ENCODE results near the gene B4GALNT4. TPM values are rescaled to one million over a fixed set of nuclear protein-coding genes. Genes with fewer than 3 reads are reported as not detected.
A peak's percentile ranks its signal among the peaks of the same experiment; 100 is the strongest.

Gene B4GALNT4
- total RNA-seq, 1 donor from 2014 or later = 294 TPM

DNA sequence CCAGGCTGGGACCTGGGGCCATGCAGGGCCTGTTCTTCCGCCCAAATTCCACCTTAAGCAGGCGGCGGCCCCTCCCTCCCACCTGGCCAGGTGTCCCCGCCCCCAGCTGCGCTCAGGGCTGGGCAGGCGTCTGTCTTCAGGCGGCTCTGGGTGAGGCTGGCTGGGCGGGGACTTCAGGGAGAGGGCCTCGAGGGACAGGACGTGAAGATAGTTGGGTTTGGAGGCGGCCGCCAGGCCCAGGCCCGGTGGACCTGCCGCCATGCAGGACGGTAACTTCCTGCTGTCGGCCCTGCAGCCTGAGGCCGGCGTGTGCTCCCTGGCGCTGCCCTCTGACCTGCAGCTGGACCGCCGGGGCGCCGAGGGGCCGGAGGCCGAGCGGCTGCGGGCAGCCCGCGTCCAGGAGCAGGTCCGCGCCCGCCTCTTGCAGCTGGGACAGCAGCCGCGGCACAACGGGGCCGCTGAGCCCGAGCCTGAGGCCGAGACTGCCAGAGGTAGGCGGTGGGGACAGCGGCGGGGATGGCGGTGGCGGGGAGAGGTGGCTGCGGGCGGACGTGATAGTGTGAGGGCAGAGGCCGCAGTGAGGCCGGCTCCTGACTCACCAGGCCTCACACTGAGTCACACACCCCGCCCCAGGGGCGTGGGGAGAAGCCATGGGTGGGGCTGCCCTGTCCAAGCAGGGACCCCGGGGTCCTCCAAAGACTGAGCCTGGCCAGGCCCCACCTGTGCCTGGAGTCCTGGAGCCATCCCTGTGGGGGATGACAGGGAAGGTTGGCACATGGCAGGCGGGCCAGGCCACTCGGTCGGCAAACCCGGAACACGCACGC lies 24.9 kb downstream of the B4GALNT4 start, which contains the start of gene PKP3:
Gene PKP3, plus strand, starts transcription at position 176 of the 824 bp plus-strand sequence. Its CDS starts 84 bp downstream, at position 260.
- Mint-ChIP-seq H3K4me3 (ENCODE audit: low read depth) (peak within 1 kb of the TSS; percentile 82), H3K9me3 (ENCODE audit: low read depth) (no peaks in the 10 kb centered on the region), H3K27ac (peak within 1 kb of the TSS; percentile 88), H3K27me3 (no peaks in the 10 kb centered on the region), H3K4me1 (ENCODE audit: low read depth) (peaks cover 4% of the 10 kb centered on the region), H3K36me3 (ENCODE audit: insufficient read depth) (peaks cover 9% of the 10 kb centered on the region)
- DNase-seq (ENCODE audit: low spot score, unreplicated experiment) = peak; percentile 61
- TF ChIP-seq, protein P1, sequence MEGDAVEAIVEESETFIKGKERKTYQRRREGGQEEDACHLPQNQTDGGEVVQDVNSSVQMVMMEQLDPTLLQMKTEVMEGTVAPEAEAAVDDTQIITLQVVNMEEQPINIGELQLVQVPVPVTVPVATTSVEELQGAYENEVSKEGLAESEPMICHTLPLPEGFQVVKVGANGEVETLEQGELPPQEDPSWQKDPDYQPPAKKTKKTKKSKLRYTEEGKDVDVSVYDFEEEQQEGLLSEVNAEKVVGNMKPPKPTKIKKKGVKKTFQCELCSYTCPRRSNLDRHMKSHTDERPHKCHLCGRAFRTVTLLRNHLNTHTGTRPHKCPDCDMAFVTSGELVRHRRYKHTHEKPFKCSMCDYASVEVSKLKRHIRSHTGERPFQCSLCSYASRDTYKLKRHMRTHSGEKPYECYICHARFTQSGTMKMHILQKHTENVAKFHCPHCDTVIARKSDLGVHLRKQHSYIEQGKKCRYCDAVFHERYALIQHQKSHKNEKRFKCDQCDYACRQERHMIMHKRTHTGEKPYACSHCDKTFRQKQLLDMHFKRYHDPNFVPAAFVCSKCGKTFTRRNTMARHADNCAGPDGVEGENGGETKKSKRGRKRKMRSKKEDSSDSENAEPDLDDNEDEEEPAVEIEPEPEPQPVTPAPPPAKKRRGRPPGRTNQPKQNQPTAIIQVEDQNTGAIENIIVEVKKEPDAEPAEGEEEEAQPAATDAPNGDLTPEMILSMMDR (IDR thresholded peaks at IDR 0.05; ENCODE audit: unreplicated experiment) = no peak

DNA sequence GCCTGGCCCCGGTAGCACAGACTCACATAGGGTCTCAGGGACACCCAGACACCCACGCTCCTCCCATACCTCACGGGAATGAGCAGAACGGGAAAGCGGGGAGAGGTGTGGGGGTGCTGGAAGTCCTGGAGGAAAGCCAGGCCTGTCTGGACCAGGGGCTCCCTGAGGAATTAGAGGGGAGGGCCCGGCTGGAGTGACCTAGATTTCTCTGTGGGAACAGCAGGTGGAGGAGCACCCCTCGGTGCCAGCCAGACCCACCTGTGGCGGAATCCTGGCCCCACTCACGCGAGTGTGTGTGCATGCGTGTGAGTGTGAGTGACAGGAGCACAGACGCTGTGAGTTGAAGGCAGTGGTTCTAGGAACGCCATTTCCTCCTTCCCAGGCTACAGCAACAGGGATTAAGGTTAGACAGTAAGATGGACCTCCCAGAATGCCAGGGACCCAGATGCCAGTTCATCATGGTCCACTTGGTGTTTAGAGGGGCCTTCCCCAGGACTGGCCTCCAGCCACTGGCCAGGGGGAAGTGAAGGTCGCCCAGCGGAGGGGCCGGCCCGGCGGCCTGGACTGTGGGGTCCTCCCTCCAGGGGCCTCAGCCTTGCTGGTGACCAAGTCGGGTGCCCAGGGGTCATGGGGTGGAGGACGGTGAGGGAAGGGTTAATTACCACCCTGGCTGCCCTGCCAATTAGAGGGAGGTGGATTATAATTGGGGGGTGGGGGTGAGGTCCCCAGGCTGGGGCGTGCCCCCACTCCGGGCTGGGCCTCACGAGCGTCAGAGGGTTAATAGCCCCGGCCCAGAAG lies 25.8 kb downstream of the B4GALNT4 start:
- Mint-ChIP-seq H3K36me3 (ENCODE audit: insufficient read depth) (peaks cover 14% of the 10 kb centered on the region), H3K4me1 (ENCODE audit: low read depth) (peaks cover 4% of the 10 kb centered on the region), H3K4me3 (ENCODE audit: low read depth) (peak overlapping the region; percentile 82), H3K27ac (no peak overlapping the region), H3K27me3 (no peaks in the 10 kb centered on the region), H3K9me3 (ENCODE audit: low read depth) (no peaks in the 10 kb centered on the region)
- TF ChIP-seq, protein P1 (IDR thresholded peaks at IDR 0.05; ENCODE audit: unreplicated experiment) = no peak
- no peak for DNase-seq (ENCODE audit: low spot score, unreplicated experiment)

DNA sequence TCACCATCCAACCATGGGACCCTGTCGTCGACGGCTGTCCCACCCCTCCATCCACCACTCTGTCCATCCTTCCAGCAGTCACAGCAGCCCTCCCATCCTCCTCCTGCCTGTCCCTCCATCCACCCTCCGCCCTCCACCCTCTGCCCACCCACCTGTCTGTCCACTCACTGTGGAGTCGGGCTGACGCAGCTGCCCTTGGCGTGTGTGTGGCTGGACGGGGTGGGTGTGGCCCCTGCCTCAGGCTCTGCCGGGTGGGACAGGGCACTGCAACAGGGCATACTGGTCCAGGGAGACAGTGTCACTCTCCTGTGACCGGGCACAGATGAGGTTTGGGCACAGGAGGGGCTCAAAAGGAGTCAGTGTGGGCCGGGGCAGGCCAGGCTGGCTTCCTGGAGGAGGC lies 26.6 kb downstream of the B4GALNT4 start:
- no peak overlapping the region for H3K4me3 Mint-ChIP-seq (ENCODE audit: low read depth)
- no peaks in the 10 kb centered on the region for H3K9me3 Mint-ChIP-seq (ENCODE audit: low read depth)
- peaks cover 14% of the 10 kb centered on the region for H3K36me3 Mint-ChIP-seq (ENCODE audit: insufficient read depth)
- H3K4me1 Mint-ChIP-seq (ENCODE audit: low read depth) = peaks cover 4% of the 10 kb centered on the region
- TF ChIP-seq, protein P1 (IDR thresholded peaks at IDR 0.05; ENCODE audit: unreplicated experiment) = no peak
- no peak overlapping the region for H3K27ac Mint-ChIP-seq
- H3K27me3 Mint-ChIP-seq = no peaks in the 10 kb centered on the region
- no peak for DNase-seq (ENCODE audit: low spot score, unreplicated experiment)

DNA sequence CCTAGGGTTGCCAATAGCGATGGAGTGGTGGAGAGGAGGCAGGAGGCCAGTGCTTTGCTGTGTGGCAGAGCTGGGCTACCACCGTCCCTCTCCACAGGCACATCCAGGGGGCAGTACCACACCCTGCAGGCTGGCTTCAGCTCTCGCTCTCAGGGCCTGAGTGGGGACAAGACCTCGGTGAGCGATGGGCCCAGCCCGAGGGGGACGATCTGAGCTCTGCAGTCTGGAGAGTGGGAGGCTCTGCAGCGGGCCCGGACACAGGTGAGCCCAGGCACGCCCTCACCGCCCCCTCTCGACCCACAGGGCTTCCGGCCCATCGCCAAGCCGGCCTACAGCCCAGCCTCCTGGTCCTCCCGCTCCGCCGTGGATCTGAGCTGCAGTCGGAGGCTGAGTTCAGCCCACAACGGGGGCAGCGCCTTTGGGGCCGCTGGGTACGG lies 27.2 kb downstream of the B4GALNT4 start:
- TF ChIP-seq, protein P1 (IDR thresholded peaks at IDR 0.05; ENCODE audit: unreplicated experiment) = no peak
- peaks cover 14% of the 10 kb centered on the region for H3K36me3 Mint-ChIP-seq (ENCODE audit: insufficient read depth)
- H3K4me3 Mint-ChIP-seq (ENCODE audit: low read depth) = no peak overlapping the region
- no peak for DNase-seq (ENCODE audit: low spot score, unreplicated experiment)
- H3K9me3 Mint-ChIP-seq (ENCODE audit: low read depth) = no peaks in the 10 kb centered on the region
- peaks cover 4% of the 10 kb centered on the region for H3K4me1 Mint-ChIP-seq (ENCODE audit: low read depth)
- no peak overlapping the region for H3K27ac Mint-ChIP-seq
- H3K27me3 Mint-ChIP-seq = no peaks in the 10 kb centered on the region

DNA sequence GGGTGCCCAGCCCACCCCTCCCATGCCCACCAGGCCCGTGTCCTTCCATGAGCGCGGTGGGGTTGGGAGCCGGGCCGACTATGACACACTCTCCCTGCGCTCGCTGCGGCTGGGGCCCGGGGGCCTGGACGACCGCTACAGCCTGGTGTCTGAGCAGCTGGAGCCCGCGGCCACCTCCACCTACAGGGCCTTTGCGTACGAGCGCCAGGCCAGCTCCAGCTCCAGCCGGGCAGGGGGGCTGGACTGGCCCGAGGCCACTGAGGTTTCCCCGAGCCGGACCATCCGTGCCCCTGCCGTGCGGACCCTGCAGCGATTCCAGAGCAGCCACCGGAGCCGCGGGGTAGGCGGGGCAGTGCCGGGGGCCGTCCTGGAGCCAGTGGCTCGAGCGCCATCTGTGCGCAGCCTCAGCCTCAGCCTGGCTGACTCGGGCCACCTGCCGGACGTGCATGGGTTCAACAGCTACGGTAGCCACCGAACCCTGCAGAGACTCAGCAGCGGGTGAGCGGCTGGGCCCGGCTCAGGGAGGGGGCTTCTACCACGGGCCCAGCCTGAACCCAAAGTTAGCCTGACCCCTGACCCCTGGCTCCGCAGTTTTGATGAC lies 27.7 kb downstream of the B4GALNT4 start:
- Mint-ChIP-seq H3K27ac (no peak overlapping the region), H3K4me1 (ENCODE audit: low read depth) (peaks cover 4% of the 10 kb centered on the region), H3K36me3 (ENCODE audit: insufficient read depth) (peaks cover 14% of the 10 kb centered on the region), H3K4me3 (ENCODE audit: low read depth) (no peak overlapping the region), H3K9me3 (ENCODE audit: low read depth) (no peaks in the 10 kb centered on the region), H3K27me3 (no peaks in the 10 kb centered on the region)
- TF ChIP-seq, protein P1 (IDR thresholded peaks at IDR 0.05; ENCODE audit: unreplicated experiment) = no peak
- no peak for DNase-seq (ENCODE audit: low spot score, unreplicated experiment)

All from progenitor cell of endocrine pancreas (in vitro differentiated cells).